Gastrocnemius medialis (tissue), 4 donors: ENCODE results near the gene LMX1B. TPM values are rescaled to one million over a fixed set of nuclear protein-coding genes. Genes with fewer than 3 reads are reported as not detected.
"Not testable (repeated sequence)": the region's sequence is repeated elsewhere in the genome, so short reads cannot be mapped to it uniquely, and the experiment has no call there.

Experiments
- ATAC-seq, 2 donors: fragments of 150-250 bp; one replicate each; pipeline ENCODE4 v1.9.1; 2016
- DNase-seq, 2 donors: peaks; one replicate each; pipeline ENCODE4 v3.0.0-alpha.2; 2019
- H3K27ac ChIP-seq, 4 donors: fragments of 200-600 bp; sonication (generic); 1 replicate in 1 of 4; 2 replicates in 3 of 4; pipeline ENCODE4 v1.5.1; 2016 to 2018; ENCODE audit warnings: mild to moderate bottlenecking in 2 of 4, moderate library complexity in 1 of 4
- H3K27me3 ChIP-seq, 3 donors: fragments of 200-600 bp; sonication (generic) in 2 of 3; 1 replicate in 1 of 3; 2 replicates in 2 of 3; pipeline versions ENCODE4 v1.5.1 to v1.6.0; 2016 to 2019; ENCODE audit warnings: mild to moderate bottlenecking in 1 of 3, moderate library complexity in 1 of 3
- H3K36me3 ChIP-seq, 2 donors: fragments of 200-600 bp; sonication (generic) in 1 of 2; one replicate each; pipeline ENCODE4 v1.5.1; 2017 to 2018
- H3K4me1 ChIP-seq, 2 donors: fragments of 200-600 bp; sonication (generic) in 1 of 2; one replicate each; pipeline ENCODE4 v1.5.1; 2016 to 2017; ENCODE audit warnings: mild to moderate bottlenecking in 2 of 2
- H3K4me3 ChIP-seq, 4 donors: fragments of 200-600 bp; sonication (generic) in 3 of 4; 1 replicate in 1 of 4; 2 replicates in 3 of 4; pipeline ENCODE4 v1.5.1; 2016 to 2019; ENCODE audit warnings: mild to moderate bottlenecking in 2 of 4
- H3K9me3 ChIP-seq, 3 donors: fragments of 200-600 bp; sonication (generic) in 2 of 3; 1 replicate in 1 of 3; 2 replicates in 2 of 3; pipeline ENCODE4 v1.5.1; 2016 to 2019
- POLR2A ChIP-seq, 2 donors: fragments of 450-650 bp; IDR thresholded peaks; one replicate each; pipeline ENCODE4 v1.6.1; 2017; ENCODE audit warnings: antibody characterized with exemption in 2 of 2, mild to moderate bottlenecking in 2 of 2, moderate library complexity in 2 of 2
- in situ Hi-C, 4 donors: fragments of 200-750 bp; cut with MboI; loops; one replicate each; pipeline versions ENCODE4 v1.15.0 to v1.8.0; 2017; ENCODE audit warnings: low sequenced_read_pairs in 4 of 4
- intact Hi-C: fragments of 100-400 bp; cut with DNase I; formaldehyde crosslinking; loops from one replicate; pipeline ENCODE4 v1.15.1; 2023; ENCODE audit warnings: low total_unique reads
- total RNA-seq, 4 donors: library from RNA; depleted of rRNA; stranded (reverse); fragments of >200 nt; gene quantifications; one replicate each; pipeline versions ENCODE4 v1.1.0 to v1.2.3, GENCODE V29; 2016
- TF ChIP-seq, protein P1 (sequence below), 5 experiments: fragments of 450-650 bp in 3 of 5; fragments of 200-600 bp in 2 of 5; sonication (generic) in 2 of 5; IDR thresholded peaks in 4 of 5; conservative IDR thresholded peaks in 1 of 5; 1 replicate in 4 of 5; 2 replicates in 1 of 5; pipeline ENCODE4 v1.5.1; 2016 to 2019; ENCODE audit warnings: antibody characterized with exemption in 5 of 5, mild to moderate bottlenecking in 3 of 5, moderate library complexity in 3 of 5

LMX1B gene
- total RNA-seq, 4 donors from 2014 or later, result 0.31 to 0.46 (median 0.35) TPM; not detected in 1

DNA sequence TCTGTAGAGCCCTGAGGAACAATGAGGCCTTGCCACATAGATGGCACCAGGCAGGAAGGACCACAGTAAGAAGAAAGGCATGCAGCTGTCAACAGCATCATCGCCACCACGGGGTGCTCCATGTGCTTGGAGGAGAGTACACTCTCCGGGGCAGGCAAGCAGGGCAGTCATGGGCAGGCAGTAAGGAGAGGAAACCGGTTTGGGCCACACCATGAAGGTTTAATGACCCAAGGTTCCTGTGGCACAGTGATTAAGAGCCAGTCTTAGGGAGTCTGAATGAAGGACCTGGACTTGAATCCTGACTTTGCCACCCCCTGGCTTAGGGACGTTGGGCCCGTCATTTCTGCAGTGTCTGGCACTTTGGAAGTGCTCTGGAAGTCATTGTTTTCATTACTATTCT, 110.5 kb downstream of the LMX1B start:
- Histone ChIP-seq H3K9me3 (no peaks in the 10 kb centered on the region), H3K27ac (no peak overlapping the region), H3K4me1 (no peaks in the 10 kb centered on the region), H3K36me3 (no peaks in the 10 kb centered on the region), H3K4me3 (no peak overlapping the region), H3K27me3 (peaks cover 45 to 58% (median 46%) of the 10 kb centered on the region in 3 donors)
- intact Hi-C loops (no loop called here), in situ Hi-C loops (no loop called here)
- DNase-seq (no peak), ATAC-seq (no peak)
- TF ChIP-seq POLR2A (IDR thresholded peaks at IDR 0.05), result no peak
- TF ChIP-seq, protein P1, sequence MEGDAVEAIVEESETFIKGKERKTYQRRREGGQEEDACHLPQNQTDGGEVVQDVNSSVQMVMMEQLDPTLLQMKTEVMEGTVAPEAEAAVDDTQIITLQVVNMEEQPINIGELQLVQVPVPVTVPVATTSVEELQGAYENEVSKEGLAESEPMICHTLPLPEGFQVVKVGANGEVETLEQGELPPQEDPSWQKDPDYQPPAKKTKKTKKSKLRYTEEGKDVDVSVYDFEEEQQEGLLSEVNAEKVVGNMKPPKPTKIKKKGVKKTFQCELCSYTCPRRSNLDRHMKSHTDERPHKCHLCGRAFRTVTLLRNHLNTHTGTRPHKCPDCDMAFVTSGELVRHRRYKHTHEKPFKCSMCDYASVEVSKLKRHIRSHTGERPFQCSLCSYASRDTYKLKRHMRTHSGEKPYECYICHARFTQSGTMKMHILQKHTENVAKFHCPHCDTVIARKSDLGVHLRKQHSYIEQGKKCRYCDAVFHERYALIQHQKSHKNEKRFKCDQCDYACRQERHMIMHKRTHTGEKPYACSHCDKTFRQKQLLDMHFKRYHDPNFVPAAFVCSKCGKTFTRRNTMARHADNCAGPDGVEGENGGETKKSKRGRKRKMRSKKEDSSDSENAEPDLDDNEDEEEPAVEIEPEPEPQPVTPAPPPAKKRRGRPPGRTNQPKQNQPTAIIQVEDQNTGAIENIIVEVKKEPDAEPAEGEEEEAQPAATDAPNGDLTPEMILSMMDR (IDR thresholded peaks at IDR 0.05 in 4 of 5, conservative IDR thresholded peaks at IDR 0.05 in 1 of 5), result no peak

DNA sequence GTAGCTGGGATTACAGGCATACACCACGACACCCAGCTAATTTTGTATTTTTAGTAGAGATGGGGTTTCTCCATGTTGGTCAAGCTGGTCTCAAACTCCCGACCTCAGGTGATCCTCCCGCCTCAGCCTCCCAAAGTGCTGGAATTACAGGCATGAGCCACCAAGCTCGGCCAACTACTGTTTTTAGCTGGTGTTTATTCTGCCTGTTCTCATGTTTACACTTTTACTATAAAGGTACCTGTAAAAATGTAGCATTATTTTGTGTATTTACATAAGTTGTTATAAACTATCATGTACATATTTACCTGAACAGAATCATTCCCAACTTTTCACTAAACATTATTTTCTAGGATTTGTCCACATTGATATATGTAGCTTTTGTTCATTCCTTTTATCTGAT, 111.8 kb downstream of the LMX1B start:
- H3K27ac ChIP-seq, intact Hi-C loops, in situ Hi-C loops, H3K9me3 ChIP-seq, H3K36me3 ChIP-seq, ATAC-seq, DNase-seq, H3K4me1 ChIP-seq, H3K4me3 ChIP-seq: not testable (repeated sequence)
- peaks cover 42 to 54% (median 46%) of the 10 kb centered on the region in 3 donors for H3K27me3 ChIP-seq

DNA sequence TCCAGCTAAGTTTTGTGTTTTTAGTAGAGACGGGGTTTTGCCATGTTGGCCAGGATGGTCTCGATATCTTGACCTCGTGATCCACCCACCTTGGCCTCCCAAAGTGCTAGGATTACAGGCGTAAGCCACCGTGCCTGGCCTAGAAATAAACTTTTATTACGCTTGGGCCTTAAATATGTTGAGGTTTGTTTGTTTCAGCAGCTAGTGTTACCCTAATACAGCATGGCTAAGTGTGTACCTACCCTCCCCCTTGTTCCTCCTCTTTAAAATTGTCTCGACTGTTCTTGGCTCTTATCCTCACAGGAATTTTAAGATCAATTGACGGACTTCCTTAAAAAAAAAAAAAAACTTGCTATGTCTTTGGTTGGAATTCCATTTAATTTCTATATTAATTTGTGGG, 114.5 kb downstream of the LMX1B start:
- H3K4me1 ChIP-seq, in situ Hi-C loops, intact Hi-C loops, H3K9me3 ChIP-seq, H3K4me3 ChIP-seq, ATAC-seq, H3K36me3 ChIP-seq, H3K27ac ChIP-seq, DNase-seq: not testable (repeated sequence)
- H3K27me3 ChIP-seq, result peaks cover 28 to 38% (median 32%) of the 10 kb centered on the region in 3 donors

DNA sequence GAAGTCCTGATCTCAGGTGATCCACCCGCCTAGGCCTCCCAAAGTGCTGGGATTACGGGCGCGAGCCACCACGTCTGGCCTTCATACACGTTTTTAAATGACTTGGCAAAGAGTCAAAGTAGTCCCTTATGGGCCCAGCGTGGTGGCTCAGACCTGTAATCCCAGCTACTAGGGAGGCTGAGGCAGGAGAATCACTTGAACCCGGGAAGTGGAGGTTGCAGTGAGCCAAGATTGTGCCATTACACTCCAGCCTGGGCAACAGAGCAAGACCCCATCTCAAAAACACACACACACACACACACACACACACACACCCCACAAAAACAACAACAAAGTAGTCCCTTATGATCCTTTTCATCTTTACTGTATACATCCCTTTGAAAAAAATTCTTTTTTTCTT, 116.9 kb downstream of the LMX1B start:
- DNase-seq, H3K27ac ChIP-seq, H3K4me3 ChIP-seq, in situ Hi-C loops, H3K4me1 ChIP-seq, H3K36me3 ChIP-seq, H3K9me3 ChIP-seq, intact Hi-C loops, ATAC-seq: not testable (repeated sequence)
- peaks cover 14 to 31% (median 17%) of the 10 kb centered on the region in 3 donors for H3K27me3 ChIP-seq

DNA sequence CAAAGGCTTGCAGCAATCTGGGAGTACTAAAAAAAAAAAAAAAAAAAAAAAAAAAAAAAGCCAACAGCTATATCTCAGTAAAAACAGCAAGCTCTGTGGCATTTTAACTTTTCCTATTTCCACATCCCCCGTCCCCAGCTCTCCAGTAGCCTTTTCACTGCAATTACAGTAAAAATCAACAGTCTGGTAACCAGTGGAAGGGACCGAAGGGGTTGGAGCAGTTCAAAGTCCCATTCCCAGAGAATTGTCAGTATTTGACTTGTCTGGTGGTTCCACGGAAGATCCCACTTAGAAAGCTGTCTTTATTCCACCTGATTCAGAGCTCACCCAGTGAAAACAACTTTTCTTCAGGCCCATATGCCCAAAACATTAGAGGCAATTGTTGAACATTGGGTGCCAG, 119.3 kb downstream of the LMX1B start:
- Histone ChIP-seq H3K27me3 (peaks cover 6 to 36% (median 11%) of the 10 kb centered on the region in 3 donors), H3K9me3 (peaks cover 0 to 7% (median 0%) of the 10 kb centered on the region in 3 donors), H3K4me1 (no peaks in the 10 kb centered on the region), H3K36me3 (no peaks in the 10 kb centered on the region), H3K27ac (no peak overlapping the region), H3K4me3 (no peak overlapping the region)
- ATAC-seq, result no peak
- in situ Hi-C loops (no loop called here), intact Hi-C loops (no loop called here)
- no peak for DNase-seq
- TF ChIP-seq, protein P1 (IDR thresholded peaks at IDR 0.05 in 4 of 5, conservative IDR thresholded peaks at IDR 0.05 in 1 of 5), result no peak
- no peak for TF ChIP-seq POLR2A (IDR thresholded peaks at IDR 0.05)

DNA sequence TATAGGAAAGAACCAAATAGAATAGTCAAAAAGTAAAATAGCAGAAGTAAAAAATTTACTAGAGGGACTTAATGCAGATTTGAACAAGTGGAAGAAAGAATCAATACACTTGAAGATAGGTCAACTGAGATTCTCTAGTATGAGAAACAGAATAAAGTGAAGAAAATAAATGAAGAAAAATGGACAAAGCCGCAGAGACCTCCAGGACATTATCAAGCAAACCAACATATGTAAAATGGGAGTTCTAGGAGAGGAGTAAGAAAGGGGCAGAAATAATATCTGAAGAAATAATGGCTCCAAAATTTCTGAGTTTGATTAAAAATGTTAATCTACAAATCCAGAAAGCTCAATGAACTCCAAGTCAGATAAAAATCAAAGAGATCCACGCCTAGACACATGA, 121.1 kb downstream of the LMX1B start:
- Histone ChIP-seq H3K4me1 (no peaks in the 10 kb centered on the region), H3K9me3 (peaks cover 0 to 7% (median 0%) of the 10 kb centered on the region in 3 donors), H3K27ac (no peak overlapping the region), H3K4me3 (no peak overlapping the region), H3K36me3 (no peaks in the 10 kb centered on the region), H3K27me3 (peaks cover 9 to 28% (median 11%) of the 10 kb centered on the region in 3 donors)
- DNase-seq (no peak), ATAC-seq (no peak)
- in situ Hi-C loops, result no loop called here
- intact Hi-C loops, result no loop called here
- no peak for TF ChIP-seq POLR2A (IDR thresholded peaks at IDR 0.05)
- TF ChIP-seq, protein P1 (IDR thresholded peaks at IDR 0.05 in 4 of 5, conservative IDR thresholded peaks at IDR 0.05 in 1 of 5), result no peak
